ENCODE results near the gene ZNF548. TPM values are rescaled to one million over a fixed set of nuclear protein-coding genes. Genes with fewer than 3 reads are reported as not detected.
"Not testable (repeated sequence)": the region's sequence is repeated elsewhere in the genome, so short reads cannot be mapped to it uniquely, and the experiment has no call there.

ZNF548 gene
- 10 to 100 TPM; 18.7 to 24.2 (median 19.2) TPM for polyA plus RNA-seq (ENCODE audit: insufficient read length in 3 of 3)

- peak; percentile 96 to 97 (median 96) for DNase-seq (ENCODE audit: low read depth in 3 of 3, low spot score in 2 of 3)
Measured at GRCh38 chr19:57389730-57390598, at the start of gene ZNF548. Gene ZNF548, plus strand, starts transcription at chr19:57389854. Its CDS starts 246 bp downstream, at chr19:57390100.

- no peak for DNase-seq (ENCODE audit: low read depth in 3 of 3, low spot score in 2 of 3)
Measured at GRCh38 chr19:57342582-57342981, 47.1 kb upstream of the ZNF548 start.

- DNase-seq (ENCODE audit: low read depth in 3 of 3, low spot score in 2 of 3): no peak
Measured at GRCh38 chr19:57348136-57348535, 41.5 kb upstream of the ZNF548 start.

- peak; percentile 82 to 93 (median 83) for DNase-seq (ENCODE audit: low read depth in 3 of 3, low spot score in 2 of 3)
Measured at GRCh38 chr19:57350877-57351805, 38.5 kb upstream of the ZNF548 start, which contains the start of gene ZNF304. Gene ZNF304, plus strand, starts transcription at chr19:57351271. Its CDS starts 394 bp downstream, at chr19:57351665.

- DNase-seq (ENCODE audit: low read depth in 3 of 3, low spot score in 2 of 3): no peak
Measured at GRCh38 chr19:57351867-57352266, 37.8 kb upstream of the ZNF548 start.

- DNase-seq (ENCODE audit: low read depth in 3 of 3, low spot score in 2 of 3): no peak
Measured at GRCh38 chr19:57355916-57356315, 33.7 kb upstream of the ZNF548 start.

GRCh38 chr19:57357406-57357805 lies 32.2 kb upstream of the ZNF548 start:
- DNase-seq (ENCODE audit: low read depth in 3 of 3, low spot score in 2 of 3): no peak

GRCh38 chr19:57359300-57359699 lies 30.4 kb upstream of the ZNF548 start:
- no peak for DNase-seq (ENCODE audit: low read depth in 3 of 3, low spot score in 2 of 3)

GRCh38 chr19:57362419-57362818 lies 27.2 kb upstream of the ZNF548 start:
- DNase-seq (ENCODE audit: low read depth in 3 of 3, low spot score in 2 of 3): no peak

GRCh38 chr19:57362997-57363687 lies 26.5 kb upstream of the ZNF548 start, which contains the start of the genes TRAPPC2B and ZNF547:
Gene TRAPPC2B, plus strand, starts transcription at chr19:57363551. Its CDS starts 1,283 bp downstream, at chr19:57364834.
Gene ZNF547, plus strand, starts transcription at chr19:57363551. Its CDS starts 5,005 bp downstream, at chr19:57368556.
- DNase-seq (ENCODE audit: low read depth in 3 of 3, low spot score in 2 of 3): peak; percentile 98 to 100 (median 100)

- no peak for DNase-seq (ENCODE audit: low read depth in 3 of 3, low spot score in 2 of 3)
Measured at GRCh38 chr19:57363688-57364181, 25.9 kb upstream of the ZNF548 start.

GRCh38 chr19:57366776-57367175 lies 22.9 kb upstream of the ZNF548 start:
- no peak for DNase-seq (ENCODE audit: low read depth in 3 of 3, low spot score in 2 of 3)

GRCh38 chr19:57374179-57374578 lies 15.5 kb upstream of the ZNF548 start:
- no peak for DNase-seq (ENCODE audit: low read depth in 3 of 3, low spot score in 2 of 3)

GRCh38 chr19:57374647-57375046 lies 15.0 kb upstream of the ZNF548 start:
- DNase-seq (ENCODE audit: low read depth in 3 of 3, low spot score in 2 of 3): not testable (repeated sequence)

- DNase-seq (ENCODE audit: low read depth in 3 of 3, low spot score in 2 of 3): no peak
Measured at GRCh38 chr19:57376151-57376550, 13.5 kb upstream of the ZNF548 start.

GRCh38 chr19:57377498-57378146 lies 12.0 kb upstream of the ZNF548 start:
- no peak for DNase-seq (ENCODE audit: low read depth in 3 of 3, low spot score in 2 of 3)

GRCh38 chr19:57380923-57381322 lies 8.7 kb upstream of the ZNF548 start:
- DNase-seq (ENCODE audit: low read depth in 3 of 3, low spot score in 2 of 3): no peak

GRCh38 chr19:57382806-57383488 lies 6.7 kb upstream of the ZNF548 start:
- no peak for DNase-seq (ENCODE audit: low read depth in 3 of 3, low spot score in 2 of 3)

- DNase-seq (ENCODE audit: low read depth in 3 of 3, low spot score in 2 of 3): no peak
Measured at GRCh38 chr19:57389194-57389729, 392 bp upstream of the ZNF548 start.
